GM23248 (cell line): ENCODE measurements around the gene SH3GLB1. TPM values are rescaled to one million over a fixed set of nuclear protein-coding genes. Genes with fewer than 3 reads are reported as not detected.

Source experiments
- DNase-seq: peaks from one replicate; pipeline ENCODE4 v3.0.0-alpha.2; 2015
- H2AFZ ChIP-seq: fragments of 200-600 bp; sonication (generic); 2 replicates; pipeline ENCODE4 v1.6.1; 2016; ENCODE audit warnings: antibody characterized with exemption
- H3F3A ChIP-seq: fragments of 200-600 bp; sonication (generic); 2 replicates; pipeline ENCODE4 v1.6.1; 2016; ENCODE audit warnings: mild to moderate bottlenecking, antibody characterized with exemption, mixed run types; ENCODE audit not compliant: insufficient read depth
- H3K27ac ChIP-seq: fragments of 200-600 bp; sonication (generic); 2 replicates; pipeline ENCODE4 v1.5.1; 2016; ENCODE audit warnings: mild to moderate bottlenecking
- H3K27me3 ChIP-seq: fragments of 200-600 bp; sonication (generic); replicated peaks from 2 replicates; pipeline ENCODE4 v1.6.1; 2016; ENCODE audit warnings: mild to moderate bottlenecking; ENCODE audit not compliant: insufficient read depth
- H3K36me3 ChIP-seq: fragments of 200-600 bp; sonication (generic); 2 replicates; pipeline ENCODE4 v1.6.1; 2016; ENCODE audit warnings: low read depth, mild to moderate bottlenecking
- H3K4me1 ChIP-seq: fragments of 200-600 bp; sonication (generic); 2 replicates; pipeline ENCODE4 v1.6.1; 2016; ENCODE audit warnings: mild to moderate bottlenecking; ENCODE audit not compliant: insufficient read depth
- H3K4me2 ChIP-seq: fragments of 200-600 bp; sonication (generic); one replicate; pipeline ENCODE4 v1.6.1; 2016; ENCODE audit warnings: mild to moderate bottlenecking; ENCODE audit not compliant: unreplicated experiment
- H3K4me3 ChIP-seq: fragments of 200-600 bp; sonication (generic); 2 replicates; pipeline ENCODE4 v1.5.1; 2016; ENCODE audit warnings: mild to moderate bottlenecking
- H3K79me2 ChIP-seq: fragments of 200-600 bp; sonication (generic); 2 replicates; pipeline ENCODE4 v1.6.1; 2016; ENCODE audit warnings: mild to moderate bottlenecking; ENCODE audit not compliant: insufficient read depth
- H3K9ac ChIP-seq: fragments of 200-600 bp; sonication (generic); 2 replicates; pipeline ENCODE4 v1.6.1; 2016; ENCODE audit warnings: mild to moderate bottlenecking
- H3K9me2 ChIP-seq: fragments of 200-600 bp; sonication (generic); 2 replicates; pipeline ENCODE4 v1.6.1; 2016; ENCODE audit warnings: mixed run types, mild to moderate bottlenecking, moderate library complexity; ENCODE audit not compliant: insufficient read depth
- H3K9me3 ChIP-seq: fragments of 200-600 bp; sonication (generic); one replicate; pipeline ENCODE4 v1.6.1; 2017; ENCODE audit warnings: low read depth
- H4K20me1 ChIP-seq: fragments of 200-600 bp; sonication (generic); 2 replicates; pipeline ENCODE4 v1.6.0; 2016; ENCODE audit not compliant: insufficient read depth
- EZH2 ChIP-seq: fragments of 200-600 bp; sonication (generic); IDR thresholded peaks from 2 replicates; pipeline ENCODE4 v1.6.1; 2018; ENCODE audit warnings: antibody characterized with exemption, mild to moderate bottlenecking; ENCODE audit not compliant: insufficient read depth, poor library complexity, severe bottlenecking
- EZH2phosphoT487 ChIP-seq: fragments of 200-600 bp; sonication (generic); IDR thresholded peaks from 2 replicates; pipeline ENCODE4 v1.6.1; 2018; ENCODE audit warnings: antibody characterized with exemption, moderate library complexity, mild to moderate bottlenecking, low read depth; ENCODE audit not compliant: insufficient read depth
- WGBS, 2 experiments: methylation state at CpG; one replicate each; pipeline ENCODE4 v1.1.6; 2015 to 2017; ENCODE audit warnings: low lambda C conversion rate in 2 of 2, low coverage in 1 of 2; ENCODE audit errors: missing lambda C conversion rate in 2 of 2; 5-methylcytosine and 5-hydroxymethylcytosine counted together
- in situ Hi-C: fragments of 300-500 bp; cut with MboI; formaldehyde crosslinking; loops from 2 replicates; pipeline ENCODE4 v1.15.0; 2020
- polyA plus RNA-seq: library from polyadenylated mRNA; unstranded; fragments of >200 nt; fragmentation: Nextera tagmentation; extraction: Ambion mirVana; gene quantifications from 2 replicates; pipeline ENCODE4 v1.2.1, GENCODE V29; 2016
- total RNA-seq: library from RNA; depleted of rRNA; stranded (reverse); fragments of >200 nt; shearing (Covaris generic); gene quantifications from 2 replicates; pipeline ENCODE4 v1.2.3, GENCODE V29; 2014

Gene SH3GLB1
- total and polyA plus RNA-seq, 2 experiments from 2014 or later = 36.0 to 131 TPM

DNA sequence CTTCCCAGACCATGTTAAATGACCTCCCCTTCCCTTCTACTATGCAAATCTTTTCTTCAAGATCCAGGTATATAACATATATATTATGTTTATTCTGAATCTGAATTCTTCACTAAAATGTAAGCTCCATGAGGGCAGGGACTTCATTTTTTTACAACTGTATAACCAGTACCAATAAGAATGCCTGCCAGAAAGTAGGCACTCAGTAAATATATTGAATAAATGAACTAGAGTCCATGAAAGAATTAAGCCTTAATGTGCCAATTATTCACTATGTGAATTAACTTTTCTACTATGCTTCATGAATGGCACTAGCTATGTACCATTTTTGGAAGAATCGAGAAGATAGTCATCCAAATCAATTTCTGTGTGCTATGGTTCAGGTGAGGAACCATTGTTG lies 60.1 kb downstream of the SH3GLB1 start:
- Histone ChIP-seq H3K9me2 (no peaks in the 10 kb centered on the region), H3K79me2 (no peaks in the 10 kb centered on the region), H3K4me3 (no peak overlapping the region), H3K9me3 (no peaks in the 10 kb centered on the region), H3K9ac (no peak overlapping the region), H3K4me1 (no peaks in the 10 kb centered on the region), H3K36me3 (no peaks in the 10 kb centered on the region), H3K27me3 (no peaks in the 10 kb centered on the region), H3F3A (no peaks in the 10 kb centered on the region), H3K27ac (no peak overlapping the region), H4K20me1 (no peaks in the 10 kb centered on the region), H3K4me2 (no peak overlapping the region), H2AFZ (no peak overlapping the region)
- in situ Hi-C loops = no loop called here
- no peak for DNase-seq
- TF ChIP-seq EZH2 = no peak
- no peak for TF ChIP-seq EZH2phosphoT487
- 55 to 74% methylated on average over 1 of the region's 1 CpG for WGBS, 2 experiments

DNA sequence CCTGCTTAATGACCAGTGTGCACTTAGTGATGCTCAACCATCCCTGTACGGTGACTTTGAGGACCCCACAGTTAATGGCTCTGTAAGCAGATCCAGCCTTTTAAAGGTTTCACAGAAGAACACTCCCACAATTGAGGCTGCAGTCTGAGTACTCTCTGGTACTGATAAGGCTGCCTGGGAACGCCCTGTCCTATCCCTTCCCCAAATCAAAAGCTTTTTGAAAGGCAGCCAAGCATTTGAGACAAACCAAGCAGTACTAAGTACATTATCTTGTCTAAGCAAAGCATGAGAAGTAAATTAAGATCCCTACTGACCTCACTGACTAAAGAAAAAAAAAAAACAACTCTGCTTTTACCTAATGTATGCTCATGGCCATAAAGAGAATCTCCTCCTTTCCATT lies 60.7 kb downstream of the SH3GLB1 start:
- no peaks in the 10 kb centered on the region for H3K27me3 ChIP-seq
- H3K4me1 ChIP-seq = no peaks in the 10 kb centered on the region
- no peak overlapping the region for H2AFZ ChIP-seq
- no peak overlapping the region for H3K4me3 ChIP-seq
- in situ Hi-C loops = no loop called here
- no peak overlapping the region for H3K4me2 ChIP-seq
- no peaks in the 10 kb centered on the region for H3K9me2 ChIP-seq
- DNase-seq = no peak
- no peak overlapping the region for H3K27ac ChIP-seq
- H3K9ac ChIP-seq = no peak overlapping the region
- H4K20me1 ChIP-seq = no peaks in the 10 kb centered on the region
- TF ChIP-seq EZH2 = no peak
- no peak for TF ChIP-seq EZH2phosphoT487
- H3F3A ChIP-seq = no peaks in the 10 kb centered on the region
- no peaks in the 10 kb centered on the region for H3K36me3 ChIP-seq
- WGBS, 2 experiments = 60 to 63% methylated on average over 2 of the region's 2 CpGs
- no peaks in the 10 kb centered on the region for H3K79me2 ChIP-seq
- H3K9me3 ChIP-seq = no peaks in the 10 kb centered on the region

DNA sequence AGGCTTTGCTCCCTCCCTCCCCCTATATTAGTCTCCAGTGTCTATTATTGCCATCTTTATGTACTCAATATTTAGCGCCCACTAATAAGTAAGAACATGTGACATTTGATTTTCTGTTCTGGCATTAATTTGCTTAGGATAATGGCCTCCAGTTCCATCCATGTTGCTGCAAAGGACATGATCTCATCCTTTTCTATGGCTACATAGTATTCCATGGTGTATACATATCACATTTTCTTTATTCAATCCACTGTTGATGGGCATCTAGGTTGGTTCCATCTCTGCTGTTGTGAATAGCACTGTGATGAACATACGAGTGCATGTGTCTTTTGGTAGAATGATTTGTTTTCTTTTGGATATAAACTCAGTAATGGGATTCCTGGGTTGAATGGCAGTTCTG lies 61.3 kb downstream of the SH3GLB1 start:
- no peaks in the 10 kb centered on the region for H3K9me2 ChIP-seq
- no peaks in the 10 kb centered on the region for H3K79me2 ChIP-seq
- H3K9ac ChIP-seq = no peak overlapping the region
- no peak overlapping the region for H3K4me2 ChIP-seq
- 73 to 77% methylated on average over 2 of the region's 2 CpGs for WGBS, 2 experiments
- H3K27me3 ChIP-seq = no peaks in the 10 kb centered on the region
- no peak overlapping the region for H3K4me3 ChIP-seq
- no peaks in the 10 kb centered on the region for H3K36me3 ChIP-seq
- no peak for DNase-seq
- no peaks in the 10 kb centered on the region for H3K4me1 ChIP-seq
- H3F3A ChIP-seq = no peaks in the 10 kb centered on the region
- TF ChIP-seq EZH2 (no peak), EZH2phosphoT487 (no peak)
- in situ Hi-C loops = no loop called here
- H3K27ac ChIP-seq = no peak overlapping the region
- no peak overlapping the region for H2AFZ ChIP-seq
- H4K20me1 ChIP-seq = no peaks in the 10 kb centered on the region
- H3K9me3 ChIP-seq = no peaks in the 10 kb centered on the region

DNA sequence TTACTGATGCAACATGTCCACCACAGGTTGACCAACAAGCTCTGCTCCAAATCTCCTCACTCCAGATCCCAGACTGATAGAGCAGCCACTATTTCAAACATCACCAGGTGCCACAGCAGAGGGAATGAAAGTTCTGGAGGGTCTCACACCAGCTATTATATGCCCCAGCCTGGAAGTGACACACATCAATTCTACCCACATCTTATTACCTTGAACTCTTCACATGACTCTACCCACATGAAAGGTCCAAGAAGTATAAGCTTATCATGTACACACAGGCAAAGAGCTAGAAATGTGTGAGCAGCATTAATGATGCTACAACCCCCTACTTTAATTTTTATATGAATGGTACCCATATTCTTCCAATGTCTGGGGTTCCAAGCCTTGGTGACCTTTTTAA lies 64.2 kb downstream of the SH3GLB1 start:
- Histone ChIP-seq H3K4me2 (no peak overlapping the region), H3K4me1 (peaks cover 4% of the 10 kb centered on the region), H3K9me2 (no peaks in the 10 kb centered on the region), H3K27me3 (no peaks in the 10 kb centered on the region), H2AFZ (no peak overlapping the region), H3K4me3 (no peak overlapping the region), H3K9me3 (no peaks in the 10 kb centered on the region), H4K20me1 (no peaks in the 10 kb centered on the region), H3K36me3 (no peaks in the 10 kb centered on the region), H3K79me2 (no peaks in the 10 kb centered on the region), H3K9ac (no peak overlapping the region), H3F3A (peaks cover 7% of the 10 kb centered on the region; the same call in 1 of the 2 replicates), H3K27ac (no peak overlapping the region)
- in situ Hi-C loops = no loop called here
- DNase-seq = no peak
- TF ChIP-seq EZH2phosphoT487 (no peak), EZH2 (no peak)

DNA sequence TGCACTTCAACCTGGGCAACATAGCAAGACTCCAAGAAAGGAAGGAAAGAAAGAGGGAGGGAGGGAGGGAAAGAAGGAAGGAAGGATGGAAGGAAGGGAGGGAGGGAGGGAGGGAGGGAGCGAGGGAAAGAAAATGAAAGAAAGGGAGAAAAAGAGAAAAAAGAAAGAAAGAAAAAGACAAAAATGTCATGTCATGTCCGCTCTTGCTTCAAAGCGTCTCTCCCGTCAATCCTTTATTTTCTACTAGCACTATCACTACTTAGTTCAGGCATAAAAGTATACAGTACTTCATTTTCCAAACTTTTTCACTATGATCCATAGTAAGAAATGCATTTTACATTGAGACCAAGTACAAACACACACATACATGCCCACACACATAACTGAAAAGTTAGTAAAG lies 64.7 kb downstream of the SH3GLB1 start:
- H3K4me3 ChIP-seq = no peak overlapping the region
- no peak overlapping the region for H3K9ac ChIP-seq
- peaks cover 9% of the 10 kb centered on the region for H3K4me1 ChIP-seq
- no peak for DNase-seq
- peaks cover 12% of the 10 kb centered on the region; the same call in 1 of the 2 replicates for H3F3A ChIP-seq
- WGBS, 2 experiments = 86 to 93% methylated on average over 3 to 4 of the region's 4 CpGs
- no peaks in the 10 kb centered on the region for H3K36me3 ChIP-seq
- H3K9me3 ChIP-seq = no peaks in the 10 kb centered on the region
- H3K27me3 ChIP-seq = no peaks in the 10 kb centered on the region
- H3K4me2 ChIP-seq = no peak overlapping the region
- H3K9me2 ChIP-seq = no peaks in the 10 kb centered on the region
- H4K20me1 ChIP-seq = no peaks in the 10 kb centered on the region
- in situ Hi-C loops = no loop called here
- TF ChIP-seq EZH2phosphoT487 (no peak), EZH2 (no peak)
- H2AFZ ChIP-seq = no peak overlapping the region
- H3K27ac ChIP-seq = no peak overlapping the region
- H3K79me2 ChIP-seq = no peaks in the 10 kb centered on the region
